Panc1 (cell line): ENCODE data around the gene ZDHHC1. TPM values are rescaled to one million over a fixed set of nuclear protein-coding genes. Genes with fewer than 3 reads are reported as not detected.

Source experiments
- ATAC-seq: fragments of 200-7000 bp; cut with Tn5 transposase; 2 replicates; pipeline ENCODE4 v1.9.1; 2020; ENCODE audit warnings: mild to moderate bottlenecking, moderate library complexity
- BruUV-seq: library from RNA; stranded (reverse); fragments of 400-500 nt; replicated peaks from 2 replicates; lab custom pipeline; 2021; lab: Mats Ljungman, UMichigan
- CTCF ChIA-PET: fragments of 300-600 bp; sonication (Branson Sonifier 250); formaldehyde crosslinking; loops from one replicate; lab custom pipeline; 2022; ENCODE audit warnings: antibody characterized with exemption; lab: Charles Lee
- POLR2A ChIA-PET: fragments of 300-600 bp; sonication (Branson Sonifier 250); formaldehyde crosslinking; loops from one replicate; lab custom pipeline; 2022; ENCODE audit warnings: antibody characterized with exemption; lab: Charles Lee
- DNase-seq: peaks from one replicate; pipeline ENCODE4 v3.0.0-alpha.2; 2010; ENCODE audit warnings: low read depth, low spot score
- H3K27ac ChIP-seq: 2 replicates; pipeline ENCODE4 v1.5.1; 2011; ENCODE audit warnings: mild to moderate bottlenecking, low read length, inconsistent platforms
- H3K27me3 ChIP-seq: fragments of 200-500 bp; sonication (Bioruptor generic); 2 replicates; pipeline ENCODE4 v1.6.0; 2014; ENCODE audit warnings: low read length, inconsistent platforms; ENCODE audit not compliant: control insufficient read depth, insufficient read depth
- H3K36me3 ChIP-seq: fragments of 200-500 bp; sonication (Bioruptor generic); 2 replicates; pipeline ENCODE4 v1.5.1; 2014; ENCODE audit warnings: inconsistent platforms, mild to moderate bottlenecking, low read length, moderate library complexity; ENCODE audit not compliant: control insufficient read depth, insufficient read depth
- H3K4me1 ChIP-seq: 2 replicates; pipeline ENCODE4 v1.5.1; 2011; ENCODE audit warnings: inconsistent platforms, mild to moderate bottlenecking, low read length, moderate library complexity; ENCODE audit not compliant: control insufficient read depth, insufficient read depth
- H3K4me3 ChIP-seq, 2 experiments: 2 replicates each; pipeline ENCODE4 v1.5.1; 2011 to 2012; ENCODE audit warnings: low read depth in 2 of 2, low read length in 2 of 2, mild to moderate bottlenecking in 2 of 2, inconsistent platforms in 1 of 2, moderate library complexity in 1 of 2
- H3K9me3 ChIP-seq: fragments of 200-500 bp; sonication (Bioruptor generic); 2 replicates; pipeline ENCODE4 v1.5.1; 2014; ENCODE audit warnings: low read depth, mild to moderate bottlenecking, inconsistent platforms, low read length, moderate library complexity; ENCODE audit not compliant: control insufficient read depth, insufficient read depth
- CTCF ChIP-seq: fragments of 450-650 bp; IDR thresholded peaks from 2 replicates; pipeline ENCODE4 v1.5.1; 2017; ENCODE audit warnings: mild to moderate bottlenecking
- POLR2AphosphoS5 ChIP-seq: IDR thresholded peaks from 2 replicates; pipeline ENCODE4 v1.6.1; 2012; ENCODE audit warnings: mild to moderate bottlenecking, low read depth, low read length, moderate library complexity
- REST ChIP-seq, 2 experiments: IDR thresholded peaks; 2 replicates each; pipeline ENCODE4 v1.6.1; 2011 to 2012; ENCODE audit warnings: low read depth in 2 of 2, control low read depth in 1 of 2, low read length in 1 of 2, mild to moderate bottlenecking in 1 of 2, moderate library complexity in 1 of 2; ENCODE audit not compliant: insufficient read depth in 1 of 2
- SIN3A ChIP-seq: IDR thresholded peaks from 2 replicates; pipeline ENCODE4 v1.6.1; 2012; ENCODE audit warnings: low read depth, mild to moderate bottlenecking, low read length, moderate library complexity, borderline replicate concordance; ENCODE audit not compliant: insufficient read depth
- TCF7L2 ChIP-seq: IDR thresholded peaks from 2 replicates; pipeline ENCODE4 v1.6.1; 2011; ENCODE audit warnings: mild to moderate bottlenecking, low read depth, low read length, inconsistent platforms
- in situ Hi-C: cut with HindIII; loops from 2 replicates; pipeline ENCODE4 v1.10.0; 2016; ENCODE audit warnings: low sequenced_read_pairs, low pct_unique_long_range_greater_than_20kb
- intact Hi-C: fragments of 100-400 bp; cut with micrococcal nuclease; formaldehyde crosslinking; loops from one replicate; pipeline ENCODE4 v1.10.0; 2022; ENCODE audit not compliant: unreplicated experiment
- total RNA-seq: library from RNA; stranded (reverse); gene quantifications from one replicate; pipeline ENCODE4 v1.2.1, GENCODE V29; 2021; ENCODE audit not compliant: unreplicated experiment

Gene ZDHHC1
- total RNA-seq, 1 experiment from 2014 or later, result 7.8 TPM

- intact Hi-C loops, result no loop called here
- no peaks in the 10 kb centered on the region for H3K36me3 ChIP-seq
- CTCF ChIA-PET, result no interaction called here
Measured at GRCh38 chr16:67436640-67437193, 20.4 kb upstream of the ZDHHC1 start.

GRCh38 chr16:67435758-67436164, 19.5 kb upstream of the ZDHHC1 start:
- Histone ChIP-seq H3K4me3 (no peak overlapping the region), H3K36me3 (no peaks in the 10 kb centered on the region), H3K4me1 (peaks cover 2% of the 10 kb centered on the region; the same call in 1 of the 2 replicates), H3K27me3 (no peaks in the 10 kb centered on the region), H3K27ac (no peak overlapping the region), H3K9me3 (no peaks in the 10 kb centered on the region)
- no TSS peak for BruUV-seq
- POLR2A ChIA-PET, result no interaction called here
- ATAC-seq (no peak), DNase-seq (no peak)
- intact Hi-C loops, result no loop called here
- CTCF ChIA-PET, result interaction anchor here (0.6 kb wide), 1 partner anchor 34 kb away, joined by 3 read pairs; no protein-coding TSS in a partner anchor
- TF ChIP-seq TCF7L2 (no peak), SIN3A (no peak), REST (IDR thresholded peaks at IDR 0.05; ENCODE audit: insufficient read depth in 1 of 2, low read depth in 2 of 2, low read length in 1 of 2) (no peak), CTCF (no peak), POLR2AphosphoS5 (no peak)
- in situ Hi-C loops, result no loop called here

More at GRCh38 chr16:67436640-67437193, 20.4 kb upstream of the ZDHHC1 start:
- no peak for TF ChIP-seq TCF7L2
- no peak for TF ChIP-seq SIN3A
- TF ChIP-seq POLR2AphosphoS5, result no peak
- TF ChIP-seq CTCF, result no peak
- no peak for TF ChIP-seq REST (IDR thresholded peaks at IDR 0.05; ENCODE audit: insufficient read depth in 1 of 2, low read depth in 2 of 2, low read length in 1 of 2)
- H3K27me3 ChIP-seq, result no peaks in the 10 kb centered on the region
- H3K4me1 ChIP-seq, result peaks cover 2% of the 10 kb centered on the region; the same call in 1 of the 2 replicates
- no peak overlapping the region for H3K27ac ChIP-seq
- no peak for ATAC-seq
- no peak overlapping the region for H3K4me3 ChIP-seq
- H3K9me3 ChIP-seq, result no peaks in the 10 kb centered on the region
- in situ Hi-C loops, result no loop called here
- POLR2A ChIA-PET, result no interaction called here
- DNase-seq, result no peak
- BruUV-seq, result no TSS peak
